Mucosa of rectum (tissue), 2 donors: ENCODE results near the gene TMEM184B.

Experiments
- H3K27ac ChIP-seq, 2 donors: one replicate each; pipeline ENCODE4 v1.7.0; 2013; ENCODE audit warnings: inconsistent platforms in 2 of 2, low read depth in 2 of 2, low read length in 2 of 2
- H3K27me3 ChIP-seq, 2 donors: one replicate each; pipeline ENCODE4 v1.7.0; 2013; ENCODE audit warnings: low read length in 2 of 2; ENCODE audit not compliant: control insufficient read depth in 2 of 2, insufficient read depth in 2 of 2
- H3K36me3 ChIP-seq, 2 donors: one replicate each; pipeline ENCODE4 v1.7.0; 2013; ENCODE audit warnings: low read length in 2 of 2; ENCODE audit not compliant: control insufficient read depth in 2 of 2, insufficient read depth in 2 of 2
- H3K4me1 ChIP-seq, 2 donors: one replicate each; pipeline ENCODE4 v1.7.0; 2013; ENCODE audit warnings: low read length in 2 of 2, mild to moderate bottlenecking in 1 of 2; ENCODE audit not compliant: control insufficient read depth in 2 of 2, insufficient read depth in 2 of 2
- H3K4me3 ChIP-seq, 2 donors: one replicate each; pipeline ENCODE4 v1.7.0; 2013; ENCODE audit warnings: low read length in 2 of 2
- H3K9ac ChIP-seq, 2 donors: one replicate each; pipeline ENCODE4 v1.7.0; 2013; ENCODE audit warnings: low read length in 2 of 2, low read depth in 1 of 2, mild to moderate bottlenecking in 1 of 2
- H3K9me3 ChIP-seq, 2 donors: one replicate each; pipeline ENCODE4 v1.7.0; 2013; ENCODE audit warnings: low read length in 2 of 2; ENCODE audit not compliant: control insufficient read depth in 2 of 2
- donor health status: healthy.
- donor health status: Normal muscosa, but diverticular disease.

The TMEM184B gene

DNA sequence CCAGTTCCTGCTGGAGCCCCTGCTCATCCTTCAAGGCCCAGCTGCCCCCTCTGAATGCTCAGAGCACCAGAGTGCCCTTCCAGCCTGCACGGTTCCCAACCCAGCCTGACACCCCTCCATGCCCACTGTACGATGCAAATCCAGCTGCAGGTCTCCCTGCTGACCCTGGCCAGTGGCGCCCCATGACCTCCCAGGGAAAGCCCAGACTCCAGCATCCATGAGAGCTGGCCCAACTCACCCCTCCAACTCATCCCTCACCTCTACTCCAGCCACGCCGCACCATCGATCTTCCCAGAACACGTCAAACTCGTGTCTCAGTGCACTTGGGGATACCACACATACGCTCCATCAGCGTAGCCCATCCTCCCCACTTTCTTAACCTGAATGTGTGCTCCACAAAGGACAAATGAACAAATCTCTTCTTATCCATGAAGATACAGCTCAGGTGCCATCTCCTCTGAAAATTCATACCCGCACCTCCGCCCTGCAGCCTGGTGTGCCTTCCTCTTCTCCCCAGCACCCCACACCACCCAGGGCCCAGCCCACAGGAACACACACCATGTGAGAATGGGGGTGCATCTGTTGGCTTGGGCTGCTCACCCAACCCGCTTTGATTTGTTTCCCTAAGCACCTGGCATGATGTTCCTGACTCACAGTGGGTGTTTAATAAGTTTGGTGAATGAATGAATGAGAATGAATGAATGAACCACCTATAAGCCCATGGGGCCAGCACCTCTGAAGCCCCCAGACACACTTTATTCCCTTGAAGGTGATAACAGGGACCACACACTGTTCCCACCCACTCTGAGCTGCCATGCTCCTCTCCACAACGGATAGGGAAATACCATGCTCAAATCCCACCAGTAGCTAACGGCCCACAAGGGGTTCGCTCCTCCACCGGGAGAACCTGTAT, 97.3 kb downstream of the TMEM184B start:
- no peak overlapping the region for H3K9ac ChIP-seq
- H3K36me3 ChIP-seq: no peaks in the 10 kb centered on the region
- H3K27me3 ChIP-seq: no peaks in the 10 kb centered on the region
- H3K9me3 ChIP-seq: no peaks in the 10 kb centered on the region
- H3K4me3 ChIP-seq: no peak overlapping the region
- H3K4me1 ChIP-seq: peaks cover 33 to 42% of the 10 kb centered on the region in 2 donors
- H3K27ac ChIP-seq: peak overlapping the region; percentile 11 to 70

- H3K4me1 ChIP-seq: peaks cover 28 to 33% of the 10 kb centered on the region in 2 donors
- H3K27ac ChIP-seq: no peak overlapping the region
- no peak overlapping the region for H3K4me3 ChIP-seq
- no peak overlapping the region for H3K9ac ChIP-seq
- no peaks in the 10 kb centered on the region for H3K36me3 ChIP-seq
- no peaks in the 10 kb centered on the region for H3K27me3 ChIP-seq
- H3K9me3 ChIP-seq: no peaks in the 10 kb centered on the region
Measured at GRCh38 chr22:38174626-38175025, 98.2 kb downstream of the TMEM184B start.

DNA sequence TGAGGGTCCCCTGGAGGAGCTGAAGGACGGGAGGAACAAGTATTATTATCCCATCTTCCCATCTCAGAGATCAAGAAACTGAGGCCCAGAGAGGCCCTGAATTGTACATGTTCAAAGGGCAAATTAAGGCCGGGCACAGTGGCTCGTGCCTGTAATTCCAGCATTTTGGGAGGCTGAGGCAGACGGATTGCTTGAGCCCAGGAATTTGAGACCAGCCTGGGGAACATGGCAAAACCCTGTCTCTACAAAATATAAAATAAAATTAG, 99.2 kb downstream of the TMEM184B start:
- Histone ChIP-seq H3K4me1 (peaks cover 28 to 33% of the 10 kb centered on the region in 2 donors), H3K27me3 (no peaks in the 10 kb centered on the region), H3K9ac (no peak overlapping the region), H3K27ac (no peak overlapping the region), H3K9me3 (no peaks in the 10 kb centered on the region), H3K4me3 (no peak overlapping the region), H3K36me3 (no peaks in the 10 kb centered on the region)

GRCh38 chr22:38172832-38173640, 99.8 kb downstream of the TMEM184B start:
- Histone ChIP-seq H3K27ac (peak overlapping the region; percentile 16 to 48), H3K4me3 (no peak overlapping the region)

GRCh38 chr22:38171927-38172831, 100.6 kb downstream of the TMEM184B start:
- Histone ChIP-seq H3K9ac (peak overlapping the region in 1 of 2 donors; percentile 6), H3K36me3 (no peaks in the 10 kb centered on the region), H3K27ac (peak overlapping the region in 1 of 2 donors; percentile 48), H3K4me3 (no peak overlapping the region), H3K4me1 (peaks cover 22 to 23% of the 10 kb centered on the region in 2 donors), H3K27me3 (no peaks in the 10 kb centered on the region), H3K9me3 (no peaks in the 10 kb centered on the region)

More at GRCh38 chr22:38172832-38173640, 99.8 kb downstream of the TMEM184B start:
- H3K36me3 ChIP-seq: no peaks in the 10 kb centered on the region
- peaks cover 28% of the 10 kb centered on the region in 2 donors for H3K4me1 ChIP-seq
- H3K9ac ChIP-seq: peak overlapping the region in 1 of 2 donors; percentile 6
- no peaks in the 10 kb centered on the region for H3K9me3 ChIP-seq
- H3K27me3 ChIP-seq: no peaks in the 10 kb centered on the region

- no peaks in the 10 kb centered on the region for H3K36me3 ChIP-seq
- peaks cover 9 to 10% of the 10 kb centered on the region in 2 donors for H3K4me1 ChIP-seq
- no peaks in the 10 kb centered on the region for H3K27me3 ChIP-seq
- no peaks in the 10 kb centered on the region for H3K9me3 ChIP-seq
- no peak overlapping the region for H3K27ac ChIP-seq
- no peak overlapping the region for H3K4me3 ChIP-seq
- no peak overlapping the region for H3K9ac ChIP-seq
Measured at GRCh38 chr22:38170469-38170868, 102.3 kb downstream of the TMEM184B start.
